ENCODE measurements around the gene IL9.

IL9 gene

DNA sequence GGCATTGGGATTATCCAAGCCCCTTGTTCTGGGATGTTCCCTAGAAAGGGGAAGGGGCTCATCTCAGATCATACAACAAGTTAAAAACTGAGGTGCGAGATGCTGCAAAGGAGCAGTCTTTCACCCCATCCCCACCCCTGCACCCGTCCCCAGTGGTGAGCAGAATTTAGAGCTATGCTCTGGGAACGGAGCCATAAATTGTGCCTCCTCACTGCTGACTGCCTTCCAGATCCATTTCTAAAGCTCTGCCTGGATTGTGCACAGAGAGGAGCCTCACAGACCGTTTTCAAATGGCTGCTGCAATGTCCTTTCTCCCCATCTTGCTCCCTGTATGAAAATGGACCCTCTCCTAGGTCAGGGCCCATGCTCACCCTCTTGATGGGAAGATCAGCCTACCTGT is 52.9 kb downstream of the IL9 start:
- TF ChIP-seq RAD21 (IDR thresholded peaks at IDR 0.05; ENCODE audit: low read depth) (no peak), EGR1 (IDR thresholded peaks at IDR 0.05) (no peak), EP300 (IDR thresholded peaks at IDR 0.05; ENCODE audit: borderline replicate concordance) (no peak), YY1 (IDR thresholded peaks at IDR 0.05; ENCODE audit: low read depth) (no peak), TEAD4 (IDR thresholded peaks at IDR 0.05) (no peak), CREB1 (IDR thresholded peaks at IDR 0.05; ENCODE audit: low read depth) (no peak), ZBTB7A (IDR thresholded peaks at IDR 0.05; ENCODE audit: low read depth) (no peak)

Measured in Ishikawa (cell line).